K562 (cell line): ENCODE results near the gene LINGO3. TPM values are rescaled to one million over a fixed set of nuclear protein-coding genes. Genes with fewer than 3 reads are reported as not detected.

Experiments
- HMGN3 ChIP-seq: IDR thresholded peaks from 2 replicates; pipeline ENCODE4 v1.6.1; 2011; ENCODE audit warnings: borderline replicate concordance, low read depth, mild to moderate bottlenecking, mixed read lengths, low read length; ENCODE audit not compliant: insufficient read length; ENCODE audit errors: extremely low read depth
- KLF1 ChIP-seq: fragments of 450-650 bp; IDR thresholded peaks from 2 replicates; pipeline ENCODE4 v1.6.1; 2016; ENCODE audit warnings: missing genetic modification characterization, missing compliant biosample characterization
- MGA ChIP-seq: fragments of 450-650 bp; IDR thresholded peaks from 2 replicates; pipeline ENCODE4 v1.6.1; 2016; ENCODE audit warnings: mild to moderate bottlenecking, moderate library complexity
- MNT ChIP-seq, 2 experiments: fragments of 450-650 bp; conservative IDR thresholded peaks; 2 replicates each; pipeline ENCODE4 v1.6.1; 2017; ENCODE audit warnings: mild to moderate bottlenecking in 2 of 2, moderate library complexity in 2 of 2
- THRA ChIP-seq: fragments of 450-650 bp; IDR thresholded peaks from 2 replicates; pipeline ENCODE4 v1.6.1; 2017; ENCODE audit warnings: mild to moderate bottlenecking, moderate library complexity
- VEZF1 ChIP-seq: fragments of 200-800 bp; sonication (Bioruptor generic); IDR thresholded peaks from 2 replicates; pipeline ENCODE4 v1.6.1; 2017; ENCODE audit warnings: missing genetic modification characterization, missing compliant biosample characterization
- ZBTB17 ChIP-seq: fragments of 450-650 bp; formaldehyde crosslinking; IDR thresholded peaks from 2 replicates; pipeline ENCODE4 v1.4.0; 2020; ENCODE audit warnings: mild to moderate bottlenecking
- ZNF395 ChIP-seq: fragments of 200-800 bp; sonication (Bioruptor generic); IDR thresholded peaks from 2 replicates; pipeline ENCODE4 v1.6.1; 2017; ENCODE audit warnings: missing genetic modification characterization, missing compliant biosample characterization
- polyA plus RNA-seq, 8 experiments: library from polyadenylated mRNA; depleted of rRNA in 4 of 8; stranded (reverse) in 5 of 8; unstranded in 3 of 8; fragments of >200 nt; fragmentation: Nextera tagmentation in 2 of 8; fragmentation: Illumina TruSeq in 1 of 8; extraction: Ambion mirVana in 2 of 8; extraction: Trizol in 1 of 8; gene quantifications; 2 replicates each; pipeline versions ENCODE4 v1.2.1 to v1.2.3, GENCODE V29; 2011 to 2014; ENCODE audit warnings: inconsistent platforms in 1 of 8, missing spikeins in 1 of 8
- total RNA-seq, 7 experiments: library from RNA; depleted of rRNA in 6 of 7; stranded (reverse); fragments of >200 nt in 6 of 7; fragmentation: Illumina TruSeq in 2 of 7; extraction: Trizol in 2 of 7; gene quantifications; 2 replicates each; pipeline versions ENCODE4 v1.2.1 to v1.2.3, GENCODE V29; 2011 to 2021; ENCODE audit warnings: low replicate concordance in 1 of 7

The LINGO3 gene
- total and polyA plus RNA-seq, 9 of the 15 experiments (the other 6 are each of a cell fraction or from before 2014, with no cell fraction given): 0.03 to 0.05 (median 0.03) TPM; not detected in 6

GRCh38 chr19:2289714-2290435 lies 18.1 kb downstream of the LINGO3 start (continued):
- TF ChIP-seq MNT (conservative IDR thresholded peaks at IDR 0.05) (peak in 1 of 2 experiments; percentile 47; a peak in 1 of 4 replicates), KLF1 (0 out of 2 replicates have a peak, but pooled peaks have one; percentile 67), ZBTB17 (CRISPR knock-in tag) (no peak), VEZF1 (CRISPR knock-in tag) (peak; percentile 75), ZNF395 (CRISPR knock-in tag) (0 out of 2 replicates have a peak, but pooled peaks have one; percentile 39), THRA (no peak), MGA (peak; percentile 87), HMGN3 (peak; percentile 61)
